Hematopoietic multipotent progenitor cell treated with erythropoietin and hydrocortisone succinate and interleukin-3 and kit ligand, for 17 days (in vitro differentiated cells): ENCODE data around the gene TCF7L2.

Source experiments
- DNase-seq: peaks from one replicate; pipeline ENCODE4 v3.0.0-alpha.2; 2015; ENCODE audit warnings: low spot score

Gene TCF7L2

DNA sequence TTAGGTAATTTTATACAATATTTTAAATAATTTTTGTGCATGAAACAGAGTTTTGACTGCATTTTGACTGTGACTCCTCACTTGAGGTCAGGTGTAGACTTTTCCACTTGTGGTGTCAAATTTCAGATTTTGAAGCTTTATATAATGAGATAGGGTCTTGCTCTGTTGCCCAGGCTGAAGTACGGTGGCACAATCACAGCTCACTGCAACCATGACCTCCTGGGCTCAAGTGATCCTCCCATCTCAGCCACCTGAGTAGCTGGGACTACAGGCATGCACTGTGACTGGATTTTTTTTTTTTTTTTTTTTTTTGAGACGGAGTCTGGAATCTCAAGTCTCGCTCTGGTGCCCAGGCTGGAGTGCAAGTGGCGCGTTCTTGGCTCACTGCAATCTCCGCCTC lies 74.9 kb downstream of the TCF7L2 start:
- DNase-seq, result no peak

- DNase-seq, result no peak
These were observed 75.4 kb downstream of the TCF7L2 start for GRCh38 chr10:113025487-113025886.

GRCh38 chr10:113026679-113027078 lies 76.6 kb downstream of the TCF7L2 start:
- no peak for DNase-seq

- DNase-seq, result no peak
These were observed 77.2 kb downstream of the TCF7L2 start for GRCh38 chr10:113027230-113027573.

GRCh38 chr10:113027574-113028455 lies 77.8 kb downstream of the TCF7L2 start:
- no peak for DNase-seq

DNA sequence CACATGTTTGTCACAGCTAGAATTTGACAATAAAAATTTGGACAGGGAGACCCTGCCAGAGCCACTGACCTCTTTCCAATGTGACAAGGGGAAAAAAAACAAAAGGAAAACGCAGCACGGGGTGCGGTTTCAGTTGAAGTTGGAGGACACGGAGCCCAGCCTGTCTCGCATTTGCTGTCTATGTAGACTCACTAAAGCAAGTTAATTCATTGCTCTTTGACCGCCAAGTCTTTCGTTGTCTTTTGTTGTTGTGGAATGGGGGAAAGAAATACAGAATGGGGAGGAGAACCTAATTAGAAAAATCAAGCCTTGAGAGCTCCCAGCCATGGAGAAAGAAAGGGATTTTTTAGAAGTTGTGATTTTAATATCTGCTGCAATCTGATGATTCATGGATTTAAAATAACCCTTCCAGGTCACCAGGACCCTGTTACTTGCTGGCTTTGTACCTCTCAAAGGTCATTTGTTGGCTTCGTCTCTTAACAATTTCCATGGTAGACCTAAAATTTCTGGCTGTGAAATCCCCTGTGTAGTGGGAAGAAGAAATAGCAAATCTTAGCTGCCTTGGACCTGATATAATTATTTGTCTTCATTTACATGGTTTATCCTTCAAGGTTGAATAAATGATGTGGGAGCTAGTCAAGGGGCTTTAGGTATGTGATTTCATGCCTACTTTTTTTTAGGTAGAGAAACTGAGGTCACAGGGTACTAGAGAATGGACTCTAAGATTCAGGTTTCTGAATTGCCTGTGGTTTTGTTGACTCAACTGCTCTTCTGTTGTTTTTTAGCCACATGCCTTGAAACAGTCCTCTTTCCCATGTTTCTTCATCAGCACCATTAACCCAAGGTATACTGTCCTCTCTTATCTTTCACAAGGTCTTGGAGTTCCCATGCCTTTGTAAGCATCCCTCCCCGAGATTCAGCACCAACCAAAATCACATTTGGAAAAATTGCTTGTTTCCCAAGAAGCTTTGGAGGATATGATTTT lies 78.7 kb downstream of the TCF7L2 start:
- no peak for DNase-seq

DNA sequence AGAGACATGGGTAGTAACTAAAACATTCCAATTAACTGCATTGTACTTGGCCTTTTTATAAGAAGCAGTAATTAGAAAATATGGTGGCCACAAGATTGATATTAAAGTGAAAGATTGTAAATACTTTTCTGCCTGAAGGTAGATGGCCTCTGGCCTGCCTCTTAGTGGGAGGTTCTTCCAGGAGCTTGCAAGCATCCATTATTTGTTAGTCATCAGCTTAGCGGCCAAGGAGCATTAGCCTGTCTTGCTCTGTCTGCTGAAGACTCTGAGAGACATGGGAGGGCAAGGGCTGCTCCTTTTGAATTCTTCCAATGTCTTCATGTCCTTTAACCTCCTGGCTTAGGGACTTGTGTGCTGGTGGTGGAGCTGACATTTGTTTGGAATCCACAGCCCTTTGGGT lies 80.4 kb downstream of the TCF7L2 start:
- no peak for DNase-seq

DNA sequence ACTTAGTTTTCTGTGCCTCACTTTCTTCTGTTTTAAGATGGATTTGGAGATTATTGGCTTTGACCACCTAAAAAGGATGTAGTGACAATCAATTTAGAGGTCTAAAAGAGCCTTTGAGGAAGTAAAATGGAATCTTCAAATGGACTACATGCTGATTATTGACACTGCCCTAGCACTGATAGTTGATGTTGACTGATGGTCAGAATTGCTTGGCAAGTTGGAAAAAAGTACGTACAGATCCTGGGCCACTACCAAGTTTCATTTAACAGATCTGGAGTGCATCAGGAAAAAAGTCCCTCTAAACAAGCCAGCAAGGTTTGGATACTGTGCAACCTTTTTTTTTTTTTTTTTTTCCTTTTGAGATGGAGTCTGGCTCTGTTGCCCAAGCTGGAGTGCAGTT lies 81.1 kb downstream of the TCF7L2 start:
- no peak for DNase-seq

- no peak for DNase-seq
These were observed 83.9 kb downstream of the TCF7L2 start for GRCh38 chr10:113033991-113034390.

- no peak for DNase-seq
These were observed 85.8 kb downstream of the TCF7L2 start for GRCh38 chr10:113035732-113036312.

DNA sequence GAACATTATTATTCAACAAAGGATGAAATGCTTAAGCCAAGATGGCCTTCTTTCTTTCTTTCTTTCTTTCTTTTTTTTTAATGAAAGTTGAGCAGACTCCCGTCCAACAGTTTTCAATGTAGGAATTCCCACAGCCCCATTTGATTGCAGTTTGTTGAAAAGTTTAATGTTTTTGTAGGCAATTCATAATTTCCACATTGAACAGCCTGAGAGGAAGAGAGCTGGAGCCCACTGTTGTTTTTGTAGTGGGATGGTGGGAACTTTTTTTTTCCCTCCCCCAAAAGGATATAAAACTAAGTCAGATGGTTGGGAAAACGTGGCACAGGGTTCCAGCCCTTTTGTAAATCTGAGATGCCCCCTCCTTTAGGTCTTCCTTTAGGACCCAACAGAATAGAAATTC lies 86.6 kb downstream of the TCF7L2 start:
- DNase-seq, result no peak

GRCh38 chr10:113037218-113037617 lies 87.2 kb downstream of the TCF7L2 start:
- no peak for DNase-seq

DNA sequence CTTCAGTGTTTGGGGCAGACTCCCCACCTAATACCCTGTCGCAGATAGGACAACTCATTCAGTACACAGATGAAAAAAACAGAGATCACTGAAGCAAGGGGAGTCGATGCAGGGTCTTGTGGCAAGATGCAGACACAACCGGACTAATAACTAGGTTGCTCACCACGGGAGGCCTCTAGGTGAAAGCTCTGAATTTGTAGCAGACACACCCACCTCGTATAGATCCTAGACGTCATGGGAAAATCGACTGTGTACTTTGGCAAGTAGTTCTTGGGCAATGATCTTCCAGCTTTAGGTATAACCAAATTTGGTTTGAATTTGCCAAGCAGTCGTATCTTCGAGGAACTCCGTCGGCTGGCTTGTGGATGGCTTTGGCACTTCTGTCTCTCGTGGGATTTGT lies 88.1 kb downstream of the TCF7L2 start:
- DNase-seq, result no peak

GRCh38 chr10:113038985-113039384 lies 88.9 kb downstream of the TCF7L2 start:
- no peak for DNase-seq

GRCh38 chr10:113041324-113041723 lies 91.3 kb downstream of the TCF7L2 start:
- no peak for DNase-seq

DNA sequence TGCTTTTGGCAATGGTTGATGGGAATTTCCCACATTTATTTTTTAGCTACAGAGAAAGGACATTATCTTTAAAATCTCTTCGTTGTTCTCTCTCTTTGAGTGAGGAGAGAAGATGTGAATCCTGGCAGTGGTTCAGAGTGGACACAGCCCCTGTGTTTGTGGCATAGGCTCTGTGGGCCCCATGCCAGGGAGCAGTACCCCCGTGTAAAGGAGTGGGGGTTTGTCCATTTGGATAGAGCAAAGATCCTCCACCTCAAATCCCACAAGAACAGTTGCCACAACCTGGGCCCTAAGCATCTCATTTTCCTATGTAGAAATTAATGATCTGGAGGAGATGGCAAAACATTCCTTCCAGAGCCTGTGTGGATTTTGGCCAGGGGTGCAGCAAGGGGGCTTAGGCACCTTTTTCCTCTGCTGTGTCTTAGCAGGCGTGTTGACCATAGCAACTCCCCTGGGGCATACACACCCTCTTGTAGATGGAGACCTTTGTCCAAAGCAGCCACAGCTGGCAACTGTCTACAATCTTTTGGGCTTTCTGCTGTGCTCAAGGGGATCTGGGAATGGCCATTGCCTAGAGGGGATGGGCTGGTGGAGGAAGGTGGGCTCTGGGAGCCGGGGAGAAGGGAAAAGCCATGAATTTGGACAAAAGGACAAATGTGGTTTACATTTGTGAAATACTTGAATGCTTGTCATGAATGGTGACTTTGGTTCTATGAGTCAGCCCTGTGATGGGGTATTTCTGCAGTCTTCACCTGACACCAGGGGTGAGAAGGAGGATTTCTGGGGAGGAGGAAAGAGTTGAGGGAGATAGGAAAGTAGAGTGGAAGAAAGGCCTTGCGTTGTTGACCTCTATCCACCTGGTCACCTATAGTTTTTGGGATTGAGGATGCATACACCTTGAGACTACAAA lies 92.0 kb downstream of the TCF7L2 start:
- DNase-seq, result no peak

DNA sequence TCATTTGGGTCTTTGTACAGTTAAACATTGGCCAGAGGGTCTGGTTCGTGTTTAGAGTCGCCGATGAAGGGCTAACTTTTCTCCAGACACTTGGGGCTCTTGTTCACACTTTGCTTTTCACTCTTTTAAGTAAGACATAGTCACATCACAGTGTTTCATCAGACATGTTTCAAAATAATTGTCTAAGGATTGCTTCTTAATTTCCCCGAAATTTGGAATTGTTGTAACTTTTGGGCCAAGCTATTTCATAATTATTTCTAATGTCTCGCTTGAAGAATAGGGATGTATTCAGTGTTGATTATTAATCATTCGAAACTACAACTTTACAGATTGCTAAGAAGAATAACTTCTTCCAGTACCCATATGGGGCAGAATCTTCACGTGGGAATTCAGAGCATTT lies 92.8 kb downstream of the TCF7L2 start:
- DNase-seq, result no peak

- no peak for DNase-seq
These were observed 94.1 kb downstream of the TCF7L2 start for GRCh38 chr10:113044016-113044755.

DNA sequence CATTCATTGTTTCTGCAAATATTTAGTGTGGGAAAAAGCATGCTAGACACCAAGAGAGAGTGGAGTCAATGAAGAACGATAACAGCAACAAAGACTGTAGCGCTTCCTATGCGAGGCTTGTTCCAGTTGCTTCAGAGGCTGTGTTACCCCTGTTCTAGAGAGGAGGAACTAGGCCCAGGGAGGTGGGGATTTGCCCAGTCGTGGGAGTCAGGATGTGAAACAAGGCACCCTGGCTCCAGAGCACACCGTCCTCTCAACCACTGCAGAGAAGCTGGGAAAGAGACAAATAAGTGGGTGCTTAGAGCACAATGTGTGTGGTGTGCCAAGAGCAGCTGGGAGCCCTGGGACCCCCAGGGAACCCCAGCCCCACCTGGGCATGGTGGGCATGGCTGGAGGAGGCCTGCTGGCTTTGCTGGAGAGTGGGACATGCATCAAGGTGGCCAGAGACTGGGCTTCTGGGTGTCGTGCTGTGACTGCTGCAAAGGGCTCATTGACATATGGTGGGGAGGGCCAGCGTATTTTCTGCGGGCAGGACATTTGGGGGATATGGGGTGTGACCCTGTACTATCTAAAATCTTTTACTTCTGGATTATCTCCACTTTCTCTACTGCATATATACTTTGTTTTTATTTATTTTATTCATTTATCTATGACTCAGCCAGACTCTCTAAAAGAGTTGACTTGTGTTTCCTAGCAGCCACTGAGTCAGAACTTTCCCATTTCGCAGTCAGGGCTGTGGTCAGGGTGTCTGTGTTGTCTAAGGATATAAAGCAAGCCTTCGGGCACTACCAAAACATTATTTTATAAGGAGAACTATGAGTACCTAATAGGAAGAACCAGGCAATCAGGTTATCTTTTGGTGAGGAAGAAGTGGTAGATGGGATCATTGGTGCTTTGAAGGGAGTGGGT lies 95.4 kb downstream of the TCF7L2 start:
- no peak for DNase-seq

- no peak for DNase-seq
These were observed 97.1 kb downstream of the TCF7L2 start for GRCh38 chr10:113047151-113047550.
